GM19025 (cell line): ENCODE results near the gene KRTAP10-8.
"Not testable (repeated sequence)": the region's sequence is repeated elsewhere in the genome, so short reads cannot be mapped to it uniquely, and the experiment has no call there.

ENCODE experiments used
- ATAC-seq: cut with Tn5 transposase; IDR thresholded peaks from one replicate; pipeline ENCODE4 v1.9.1; 2021; ENCODE audit warnings: mild to moderate bottlenecking, low read depth, moderate library complexity; ENCODE audit not compliant: unreplicated experiment

KRTAP10-8 gene

GRCh38 chr21:44596068-44596725 is 15.7 kb upstream of the KRTAP10-8 start:
- no peak for ATAC-seq

- ATAC-seq, result no peak
Measured at GRCh38 chr21:44598061-44598460, 13.8 kb upstream of the KRTAP10-8 start.

DNA sequence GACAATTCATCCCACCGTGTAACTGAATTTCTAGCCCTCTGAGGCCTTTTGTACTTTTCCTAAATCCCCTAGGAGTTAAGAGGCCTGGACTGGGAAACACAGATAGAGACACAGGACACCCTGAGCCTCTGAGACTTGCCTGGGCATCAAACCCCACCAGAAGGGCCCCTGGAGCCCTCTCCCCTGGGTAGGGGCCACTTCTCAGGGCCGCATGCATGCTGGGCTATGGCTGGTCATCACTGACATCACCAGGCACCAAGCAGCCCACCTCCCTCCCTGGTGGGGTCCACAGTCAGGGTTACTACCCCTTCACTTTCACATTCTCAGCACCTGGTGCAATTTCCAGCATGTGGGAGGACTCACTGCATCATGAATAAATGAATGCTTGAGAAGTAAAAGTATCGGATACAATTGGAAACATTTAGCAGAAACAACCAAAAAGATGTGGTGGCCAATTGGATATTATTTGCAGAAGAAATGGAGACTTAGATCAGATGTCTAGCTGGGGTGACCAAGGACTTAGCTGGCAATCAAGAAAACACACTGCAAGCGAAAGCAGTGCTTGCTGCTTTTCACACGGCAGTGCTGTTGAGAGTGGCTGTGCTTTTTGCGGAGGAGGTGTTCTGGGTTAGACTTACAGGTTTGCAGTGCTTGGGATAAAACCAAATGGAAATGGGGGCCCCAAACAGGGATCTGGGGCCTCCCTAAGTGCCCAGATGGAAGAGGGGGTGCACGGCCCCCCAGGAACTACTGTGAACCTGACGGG is 12.4 kb upstream of the KRTAP10-8 start:
- ATAC-seq, result no peak

DNA sequence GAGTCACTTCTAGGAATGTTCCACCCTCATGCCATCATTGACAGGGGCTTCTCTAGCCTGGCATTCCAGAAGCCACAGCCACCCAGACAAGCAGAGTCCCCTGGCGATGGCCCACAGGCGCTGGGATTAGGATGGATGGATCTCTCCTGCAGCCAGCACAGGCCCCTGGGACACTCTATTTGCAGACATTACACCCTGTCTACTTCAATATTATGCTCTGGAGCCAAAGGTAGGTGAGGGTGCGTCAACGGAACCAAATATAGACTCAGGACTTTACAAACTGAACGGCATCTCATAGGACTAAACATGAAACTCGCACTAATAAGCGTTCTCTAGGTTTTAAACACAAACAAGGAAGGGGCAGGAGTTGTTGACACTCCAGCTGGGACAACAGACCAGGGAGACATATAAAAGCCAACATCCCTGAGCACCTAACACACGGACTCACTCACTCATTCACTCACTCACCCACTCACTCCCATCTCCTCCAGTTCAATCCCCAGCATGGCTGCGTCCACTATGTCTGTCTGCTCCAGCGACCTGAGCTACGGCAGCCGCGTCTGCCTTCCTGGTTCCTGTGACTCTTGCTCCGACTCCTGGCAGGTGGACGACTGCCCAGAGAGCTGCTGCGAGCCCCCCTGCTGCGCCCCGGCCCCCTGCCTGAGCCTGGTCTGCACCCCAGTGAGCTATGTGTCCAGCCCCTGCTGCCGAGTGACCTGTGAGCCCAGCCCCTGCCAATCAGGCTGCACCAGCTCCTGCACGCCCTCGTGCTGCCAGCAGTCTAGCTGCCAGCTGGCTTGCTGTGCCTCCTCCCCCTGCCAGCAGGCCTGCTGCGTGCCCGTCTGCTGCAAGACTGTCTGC is 11.5 kb upstream of the KRTAP10-8 start, which contains the start of gene KRTAP10-7:
KRTAP10-7 (plus strand) TSS at position 480 of the 861 bp plus-strand sequence; CDS start at position 505, 25 bp downstream.
- ATAC-seq, result not testable (repeated sequence)

DNA sequence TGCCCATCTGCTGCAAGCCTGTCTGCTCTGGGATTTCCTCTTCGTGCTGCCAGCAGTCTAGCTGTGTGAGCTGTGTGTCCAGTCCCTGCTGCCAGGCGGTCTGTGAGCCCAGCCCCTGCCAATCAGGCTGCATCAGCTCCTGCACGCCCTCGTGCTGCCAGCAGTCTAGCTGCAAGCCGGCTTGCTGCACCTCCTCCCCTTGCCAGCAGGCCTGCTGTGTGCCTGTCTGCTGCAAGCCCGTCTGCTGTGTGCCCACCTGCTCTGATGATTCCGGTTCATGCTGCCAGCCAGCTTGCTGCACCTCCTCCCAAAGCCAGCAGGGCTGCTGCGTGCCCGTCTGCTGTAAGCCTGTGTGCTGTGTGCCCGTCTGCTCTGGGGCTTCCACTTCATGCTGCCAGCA is 10.8 kb upstream of the KRTAP10-8 start:
- ATAC-seq, result not testable (repeated sequence)

DNA sequence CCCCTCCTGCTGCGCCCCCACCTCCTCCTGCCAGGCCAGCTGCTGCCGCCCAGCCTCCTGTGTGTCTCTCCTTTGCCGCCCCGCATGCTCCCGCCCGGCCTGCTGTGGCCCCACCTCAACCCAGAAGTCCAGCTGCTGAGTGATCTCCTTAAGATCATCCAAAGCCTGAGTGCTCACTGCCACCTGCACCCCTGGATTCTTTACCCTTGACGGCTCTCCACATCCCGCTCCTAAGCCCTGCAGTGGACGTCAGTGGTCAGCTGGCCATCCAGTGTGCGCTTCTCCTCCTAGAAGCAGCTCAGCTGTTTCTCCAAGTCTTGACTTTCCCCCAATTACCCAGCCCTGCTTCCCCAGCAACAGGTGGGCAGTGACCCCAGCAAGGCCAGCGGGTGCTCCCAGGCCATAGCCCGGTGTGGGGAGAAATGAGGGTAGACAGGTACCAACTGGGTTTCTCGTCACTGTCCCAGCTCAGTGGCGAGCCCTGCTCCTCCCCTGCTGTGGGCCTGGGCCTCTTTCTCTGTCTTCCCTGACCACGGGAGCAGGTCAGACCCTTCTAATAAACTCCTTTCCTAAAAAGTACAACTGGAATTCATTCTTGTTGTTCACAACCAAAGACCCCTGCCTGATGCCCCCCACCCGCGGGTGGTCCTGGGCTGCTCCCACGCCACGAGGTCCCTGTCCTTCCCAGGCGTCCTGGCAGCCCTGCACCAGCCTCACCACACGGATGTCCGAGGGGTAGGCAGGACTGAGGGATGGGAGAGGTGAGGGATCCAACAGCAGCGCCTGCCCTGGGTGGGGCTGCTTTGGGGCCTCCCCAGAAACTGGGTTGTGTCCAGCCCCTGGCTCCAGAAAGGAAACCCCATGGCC is 10.1 kb upstream of the KRTAP10-8 start:
- no peak for ATAC-seq

DNA sequence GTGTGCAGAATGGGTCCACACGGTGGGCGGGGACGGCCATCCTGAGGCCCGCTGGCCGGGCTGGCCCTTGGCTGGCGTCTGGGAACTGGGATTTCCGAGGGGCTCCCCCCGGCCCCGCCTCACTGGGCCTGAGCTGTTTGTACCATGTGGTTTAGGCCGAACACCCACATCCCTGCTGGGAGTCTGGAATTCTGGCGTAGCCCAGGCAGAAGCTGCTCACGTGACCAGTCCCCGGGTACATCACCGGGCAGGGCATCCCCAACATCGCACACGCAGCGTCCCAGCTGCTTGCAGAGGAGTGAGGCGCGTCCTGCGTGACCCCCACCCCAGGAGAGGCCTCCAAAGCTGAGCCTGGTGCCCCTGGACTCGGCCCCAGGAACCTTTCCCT is 9.4 kb upstream of the KRTAP10-8 start:
- no peak for ATAC-seq

- no peak for ATAC-seq
Measured at GRCh38 chr21:44603109-44603875, 8.6 kb upstream of the KRTAP10-8 start.

- ATAC-seq, result no peak
Measured at GRCh38 chr21:44603911-44604310, 8.0 kb upstream of the KRTAP10-8 start.

- ATAC-seq, result no peak
Measured at GRCh38 chr21:44606495-44606894, 5.4 kb upstream of the KRTAP10-8 start.

DNA sequence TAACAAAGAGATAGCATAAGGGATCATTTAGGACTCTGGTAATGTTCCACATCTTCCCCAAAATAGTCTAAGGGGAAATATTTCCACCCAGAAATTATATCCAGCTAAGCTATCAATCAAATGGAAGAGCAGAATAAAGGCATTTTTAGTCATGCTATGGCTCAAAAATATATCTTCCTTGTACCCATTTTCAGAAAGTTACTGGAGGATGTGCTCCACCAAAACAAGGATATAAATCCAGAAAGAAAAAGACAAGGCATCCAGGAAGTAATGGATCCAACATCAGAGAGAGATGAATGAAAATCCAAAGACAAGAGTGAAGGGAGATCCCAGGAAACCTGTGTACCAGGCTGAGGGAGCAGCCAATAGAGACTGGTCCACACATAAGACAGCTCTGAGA is 2.7 kb upstream of the KRTAP10-8 start:
- no peak for ATAC-seq

DNA sequence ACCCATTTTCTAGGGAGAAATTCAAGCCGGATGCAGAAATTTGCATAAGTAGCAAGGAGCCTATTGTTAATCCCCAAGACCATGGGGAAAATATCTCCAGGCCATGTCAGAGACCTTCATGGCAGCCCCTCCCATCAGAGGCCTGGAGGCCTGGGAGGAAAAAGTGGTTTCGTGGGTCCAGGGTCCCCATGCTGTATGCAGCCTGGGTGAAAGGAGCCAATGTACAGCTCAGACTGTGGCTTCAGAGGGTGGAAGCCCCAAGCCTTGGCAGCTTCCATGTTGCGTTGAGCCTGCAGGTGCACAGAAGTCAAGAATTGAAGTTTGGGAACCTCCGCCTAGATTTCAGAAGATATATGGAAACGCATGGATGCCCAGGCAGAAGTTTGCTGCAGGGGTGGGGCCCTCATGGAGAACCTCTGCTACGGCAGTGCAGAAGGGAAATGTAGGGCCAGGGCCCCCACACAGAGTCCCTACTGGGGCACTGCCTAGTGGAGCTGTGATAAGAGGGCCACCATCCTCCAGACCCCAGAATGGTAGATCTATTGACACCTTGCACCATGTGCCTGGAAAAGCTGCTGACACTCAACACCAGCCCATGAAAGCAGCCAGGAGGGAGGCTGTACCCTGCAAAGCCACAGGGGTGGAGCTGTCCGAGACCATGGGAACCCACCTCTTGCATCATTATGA is 1.6 kb upstream of the KRTAP10-8 start:
- ATAC-seq, result not testable (repeated sequence)

- no peak for ATAC-seq
Measured at GRCh38 chr21:44611551-44611950, 328 bp upstream of the KRTAP10-8 start.

DNA sequence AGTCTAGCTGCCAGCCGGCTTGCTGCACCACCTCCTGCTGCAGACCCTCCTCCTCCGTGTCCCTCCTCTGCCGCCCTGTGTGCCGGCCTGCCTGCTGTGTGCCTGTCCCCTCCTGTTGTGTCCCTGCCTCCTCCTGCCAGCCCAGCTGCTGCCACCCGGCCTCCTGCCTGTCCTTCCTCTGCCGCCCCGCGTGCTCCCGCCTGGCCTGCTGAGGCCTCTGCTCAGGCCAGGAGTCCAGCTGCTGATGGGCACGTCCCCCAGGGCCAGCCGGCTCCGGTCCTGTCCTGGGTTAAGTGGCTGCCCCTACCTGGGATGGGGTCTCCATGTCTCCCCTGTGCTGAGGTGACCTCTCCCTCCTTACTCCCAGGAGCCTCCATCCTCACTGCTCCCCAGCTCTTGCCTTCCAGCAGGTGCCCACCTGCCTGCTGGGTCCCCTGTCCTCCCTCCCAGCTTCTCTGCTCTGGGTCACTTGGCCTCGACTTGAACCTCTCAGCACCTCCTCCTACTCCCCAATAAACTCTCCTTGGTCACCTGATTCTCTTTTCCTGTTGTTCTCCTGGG is 870 bp downstream of the KRTAP10-8 start:
- ATAC-seq, result no peak

- no peak for ATAC-seq
Measured at GRCh38 chr21:44613386-44614155, 1.7 kb downstream of the KRTAP10-8 start.

GRCh38 chr21:44614161-44614631 is 2.3 kb downstream of the KRTAP10-8 start:
- ATAC-seq, result no peak

GRCh38 chr21:44614961-44615391 is 3.1 kb downstream of the KRTAP10-8 start:
- ATAC-seq, result no peak

DNA sequence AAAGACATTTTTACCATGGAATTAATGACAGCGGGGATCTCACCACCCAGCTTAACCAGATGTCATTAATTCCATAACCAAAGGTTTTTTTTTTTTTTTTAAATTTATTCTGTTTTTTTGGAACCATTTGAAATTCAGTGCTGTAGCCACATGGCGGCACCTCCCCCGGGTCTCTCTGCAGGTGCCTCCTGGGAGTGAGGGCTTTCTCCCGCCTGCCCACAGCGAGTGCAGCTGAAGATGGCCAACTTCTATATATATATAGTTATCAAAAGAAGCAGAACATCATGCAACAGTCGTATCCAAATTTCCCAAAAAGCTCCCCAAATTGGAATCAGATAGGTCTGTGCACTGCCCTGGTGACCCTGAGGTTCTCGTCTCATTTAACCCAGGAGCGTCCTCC is 3.6 kb downstream of the KRTAP10-8 start:
- no peak for ATAC-seq
